ENCODE measurements around the gene SNTB2.

Gene SNTB2

GRCh38 chr16:69316595-69317034, 129.7 kb downstream of the SNTB2 start:
- DNase-seq (ENCODE audit: low read depth in 2 of 3, low spot score in 2 of 3), result no peak

GRCh38 chr16:69318177-69318910, 131.4 kb downstream of the SNTB2 start:
- DNase-seq (ENCODE audit: low read depth in 2 of 3, low spot score in 2 of 3), result no peak

GRCh38 chr16:69318911-69319289, 131.9 kb downstream of the SNTB2 start:
- DNase-seq (ENCODE audit: low read depth in 2 of 3, low spot score in 2 of 3), result no peak

- DNase-seq (ENCODE audit: low read depth in 2 of 3, low spot score in 2 of 3), result no peak
These were observed 132.4 kb downstream of the SNTB2 start for GRCh38 chr16:69319381-69319780.

- no peak for DNase-seq (ENCODE audit: low read depth in 2 of 3, low spot score in 2 of 3)
These were observed 133.1 kb downstream of the SNTB2 start for GRCh38 chr16:69319826-69320739.

GRCh38 chr16:69320740-69321073, 133.7 kb downstream of the SNTB2 start:
- no peak for DNase-seq (ENCODE audit: low read depth in 2 of 3, low spot score in 2 of 3)

GRCh38 chr16:69321080-69321479, 134.1 kb downstream of the SNTB2 start:
- DNase-seq (ENCODE audit: low read depth in 2 of 3, low spot score in 2 of 3), result no peak

GRCh38 chr16:69322343-69322742, 135.4 kb downstream of the SNTB2 start:
- no peak for DNase-seq (ENCODE audit: low read depth in 2 of 3, low spot score in 2 of 3)

GRCh38 chr16:69323415-69323814, 136.5 kb downstream of the SNTB2 start:
- no peak for DNase-seq (ENCODE audit: low read depth in 2 of 3, low spot score in 2 of 3)

GRCh38 chr16:69324013-69324531, 137.1 kb downstream of the SNTB2 start:
- no peak for DNase-seq (ENCODE audit: low read depth in 2 of 3, low spot score in 2 of 3)

GRCh38 chr16:69324585-69325253, 137.8 kb downstream of the SNTB2 start:
- DNase-seq (ENCODE audit: low read depth in 2 of 3, low spot score in 2 of 3), result no peak

- no peak for DNase-seq (ENCODE audit: low read depth in 2 of 3, low spot score in 2 of 3)
These were observed 138.8 kb downstream of the SNTB2 start for GRCh38 chr16:69325784-69326171.

GRCh38 chr16:69326172-69326873, 139.4 kb downstream of the SNTB2 start:
- DNase-seq (ENCODE audit: low read depth in 2 of 3, low spot score in 2 of 3), result no peak

GRCh38 chr16:69327585-69328310, 140.8 kb downstream of the SNTB2 start:
- DNase-seq (ENCODE audit: low read depth in 2 of 3, low spot score in 2 of 3), result no peak

GRCh38 chr16:69328854-69329316, 141.9 kb downstream of the SNTB2 start:
- no peak for DNase-seq (ENCODE audit: low read depth in 2 of 3, low spot score in 2 of 3)

GRCh38 chr16:69329369-69330285, 142.7 kb downstream of the SNTB2 start:
- peak in 1 of 3 experiments; percentile 12 for DNase-seq (ENCODE audit: low read depth in 2 of 3, low spot score in 2 of 3)

- DNase-seq (ENCODE audit: low read depth in 2 of 3, low spot score in 2 of 3), result peak; percentile 71 to 80 (median 79)
These were observed 143.5 kb downstream of the SNTB2 start, which contains the start of gene PDF for GRCh38 chr16:69330286-69331109. PDF (minus strand) TSS chr16:69330588; CDS start chr16:69330570, 18 bp downstream.

GRCh38 chr16:69334696-69335095, 147.7 kb downstream of the SNTB2 start:
- DNase-seq (ENCODE audit: low read depth in 2 of 3, low spot score in 2 of 3), result no peak

All from activated CD8-positive, alpha-beta memory T cell treated with anti-CD3 and anti-CD28 coated beads for 48 hours (primary cell).